Body of pancreas (tissue), 4 donors: ENCODE measurements around the gene ACP7.

Source experiments
- CTCF ChIP-seq, 7 experiments: fragments of 450-650 bp in 4 of 7; fragments of 200-600 bp in 3 of 7; sonication (generic) in 3 of 7; IDR thresholded peaks; one replicate each; pipeline ENCODE4 v1.5.1; 2016 to 2019; ENCODE audit warnings: antibody characterized with exemption in 7 of 7
- POLR2A ChIP-seq, 3 donors: fragments of 450-650 bp; IDR thresholded peaks; one replicate each; pipeline ENCODE4 v1.6.1; 2016; ENCODE audit warnings: antibody characterized with exemption in 3 of 3, mild to moderate bottlenecking in 2 of 3

GRCh38 chr19:39090881-39091280 lies 6.7 kb downstream of the ACP7 start:
- TF ChIP-seq POLR2A (IDR thresholded peaks at IDR 0.05) (no peak), CTCF (IDR thresholded peaks at IDR 0.05) (no peak)
